Mesendoderm (in vitro differentiated cells): ENCODE data around the gene GSTCD. TPM values are rescaled to one million over a fixed set of nuclear protein-coding genes. Genes with fewer than 3 reads are reported as not detected.

Experiments
- DNase-seq: peaks from one replicate; pipeline ENCODE4 v3.0.0; 2013
- H2AK5ac ChIP-seq: 2 replicates; pipeline ENCODE4 v1.6.1; 2013; ENCODE audit warnings: low read length, inconsistent platforms
- H2BK120ac ChIP-seq: 2 replicates; pipeline ENCODE4 v1.6.1; 2013; ENCODE audit warnings: low read depth, mild to moderate bottlenecking, low read length, moderate library complexity, mixed read lengths
- H2BK15ac ChIP-seq: replicated peaks from 2 replicates; pipeline ENCODE4 v1.6.1; 2013; ENCODE audit warnings: low read depth, mild to moderate bottlenecking, moderate library complexity
- H2BK5ac ChIP-seq: 2 replicates; pipeline ENCODE4 v1.6.1; 2013; ENCODE audit warnings: low read length, inconsistent platforms
- H3K18ac ChIP-seq: 2 replicates; pipeline ENCODE4 v1.6.1; 2013; ENCODE audit warnings: mild to moderate bottlenecking, low read length, mixed read lengths
- H3K23ac ChIP-seq: one replicate; pipeline ENCODE4 v1.6.1; 2013; ENCODE audit warnings: low read length
- H3K27ac ChIP-seq: 2 replicates; pipeline ENCODE4 v1.5.1; 2013; ENCODE audit warnings: low read depth, mild to moderate bottlenecking, inconsistent platforms, low read length, moderate library complexity
- H3K27me3 ChIP-seq: 2 replicates; pipeline ENCODE4 v1.6.1; 2013; ENCODE audit warnings: low read length, control low read depth, mild to moderate bottlenecking, inconsistent platforms; ENCODE audit not compliant: insufficient read depth, poor library complexity
- H3K36me3 ChIP-seq: 2 replicates; pipeline ENCODE4 v1.6.1; 2013; ENCODE audit warnings: low read length, inconsistent platforms; ENCODE audit not compliant: control insufficient read depth, insufficient read depth
- H3K4ac ChIP-seq: one replicate; pipeline ENCODE4 v1.6.1; 2013; ENCODE audit warnings: low read depth, mild to moderate bottlenecking, low read length, moderate library complexity
- H3K4me1 ChIP-seq: 2 replicates; pipeline ENCODE4 v1.6.1; 2013; ENCODE audit warnings: low read depth, low read length, inconsistent platforms; ENCODE audit not compliant: control insufficient read depth
- H3K4me2 ChIP-seq: 2 replicates; pipeline ENCODE4 v1.6.1; 2013; ENCODE audit warnings: low read length
- H3K4me3 ChIP-seq: 2 replicates; pipeline ENCODE4 v1.5.1; 2013; ENCODE audit warnings: mild to moderate bottlenecking, low read length
- H3K56ac ChIP-seq: one replicate; pipeline ENCODE4 v1.6.1; 2013; ENCODE audit warnings: low read length
- H3K79me1 ChIP-seq: 2 replicates; pipeline ENCODE4 v1.6.1; 2013; ENCODE audit warnings: low read length, inconsistent platforms
- H3K79me2 ChIP-seq: 2 replicates; pipeline ENCODE4 v1.6.1; 2013; ENCODE audit warnings: mild to moderate bottlenecking, low read length; ENCODE audit not compliant: control insufficient read depth, insufficient read depth
- H3K9ac ChIP-seq: 2 replicates; pipeline ENCODE4 v1.6.1; 2013; ENCODE audit warnings: low read length, inconsistent platforms
- H4K5ac ChIP-seq: one replicate; pipeline ENCODE4 v1.6.1; 2013; ENCODE audit warnings: low read length
- H4K8ac ChIP-seq: one replicate; pipeline ENCODE4 v1.6.1; 2013; ENCODE audit warnings: low read depth, mild to moderate bottlenecking, control low read depth, low read length, moderate library complexity
- WGBS: extraction: QIAGEN DNeasy Blood & Tissue Kit; methylation state at CpG from one replicate; pipeline ENCODE4 v1.1.7; 2013; ENCODE audit warnings: low lambda C conversion rate, missing lambda C conversion rate; ENCODE audit not compliant: insufficient coverage; ENCODE audit errors: extremely low coverage; 5-methylcytosine and 5-hydroxymethylcytosine counted together
- polyA plus RNA-seq, 2 experiments: library from polyadenylated mRNA; stranded (reverse); fragments of 200-250 nt; gene quantifications; one replicate each; pipeline ENCODE4 v1.2.3, GENCODE V29; 2013

The GSTCD gene, protein sequence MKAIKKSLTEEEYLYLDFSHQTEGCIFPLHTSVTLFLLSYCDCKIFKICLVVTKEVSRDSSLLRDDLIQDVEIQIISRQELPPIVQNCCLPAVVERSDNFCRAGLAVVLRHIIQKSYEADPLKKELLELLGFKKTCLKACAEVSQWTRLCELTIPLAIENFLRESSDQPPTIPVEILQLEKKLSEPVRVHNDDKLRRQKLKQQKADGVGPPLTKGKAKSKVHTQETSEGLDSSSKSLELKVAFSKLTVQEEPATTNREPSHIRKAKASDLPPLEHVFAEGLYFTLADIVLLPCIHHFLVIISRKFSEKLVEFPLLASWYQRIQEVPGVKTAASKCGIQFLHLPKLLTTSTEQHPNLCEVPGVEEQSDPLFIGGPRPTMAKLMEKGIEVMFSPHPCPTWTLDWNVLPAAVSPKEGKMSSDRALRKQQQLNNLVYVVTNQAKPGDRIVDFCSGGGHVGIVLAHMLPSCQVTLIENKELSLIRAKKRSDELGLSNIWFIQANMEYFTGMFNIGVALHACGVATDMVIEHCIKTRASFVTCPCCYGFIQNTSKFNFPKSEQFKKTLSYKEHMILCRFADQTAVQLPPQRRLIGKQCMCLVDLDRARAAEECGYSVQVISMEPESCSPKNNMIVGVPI
- polyA plus RNA-seq (2013, experiment 1 of 2) = 17.2 TPM
- 15.8 TPM for polyA plus RNA-seq (2013, experiment 2 of 2)

- Histone ChIP-seq H2AK5ac (no peak within 1 kb of the TSS), H3K27ac (peak within 1 kb of the TSS; percentile 48), H3K9ac (peak within 1 kb of the TSS; percentile 84), H3K4me3 (peak within 1 kb of the TSS; percentile 65), H3K79me2 (peaks cover 16% of the 10 kb centered on the region), H4K5ac (no peak within 1 kb of the TSS), H2BK5ac (no peak within 1 kb of the TSS), H2BK15ac (no peak within 1 kb of the TSS), H3K18ac (peak within 1 kb of the TSS; percentile 36), H3K56ac (peak within 1 kb of the TSS; percentile 91), H3K4ac (no peak within 1 kb of the TSS), H3K23ac (no peak within 1 kb of the TSS), H3K79me1 (peaks cover 9% of the 10 kb centered on the region), H3K4me2 (peak within 1 kb of the TSS; percentile 56), H3K36me3 (no peaks in the 10 kb centered on the region), H3K4me1 (no peaks in the 10 kb centered on the region), H3K27me3 (no peaks in the 10 kb centered on the region), H4K8ac (no peak within 1 kb of the TSS), H2BK120ac (no peak within 1 kb of the TSS)
- no CpG with 5 or more reads among the region's 63 CpGs for WGBS
- DNase-seq = peak; percentile 97
These were observed at the start of gene GSTCD, which contains the start of gene INTS12 for GRCh38 chr4:105708181-105709080. Gene GSTCD (plus strand): TSS chr4:105708784. CDS start chr4:105717614, 8,830 bp downstream. Gene INTS12 (minus strand): TSS chr4:105708689. CDS start chr4:105700005, 8,684 bp downstream.

DNA sequence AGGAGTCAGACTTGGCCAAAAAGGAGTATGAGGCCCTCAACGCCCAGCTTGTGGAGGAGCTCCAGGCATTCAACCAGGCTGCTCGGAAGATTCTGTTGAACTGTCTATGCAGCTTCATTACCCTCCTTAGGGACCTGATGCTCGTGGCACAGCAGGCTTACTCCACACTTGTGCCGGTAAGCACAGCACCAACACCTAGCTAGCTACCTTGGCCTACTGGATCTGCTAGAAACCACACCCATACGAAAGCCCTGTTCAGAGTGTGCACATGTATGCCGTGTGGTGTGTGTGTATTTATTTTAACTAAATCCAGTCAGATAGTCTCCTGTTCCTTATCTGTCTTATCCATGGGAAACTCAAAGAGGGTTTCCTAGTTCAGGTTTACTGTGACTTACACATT, 49.4 kb upstream of the GSTCD start:
- Histone ChIP-seq H3K27me3 (no peaks in the 10 kb centered on the region), H3K9ac (no peak overlapping the region), H3K79me1 (no peaks in the 10 kb centered on the region), H2AK5ac (no peak overlapping the region), H2BK120ac (no peak overlapping the region), H2BK5ac (no peak overlapping the region), H3K79me2 (no peaks in the 10 kb centered on the region), H3K23ac (no peak overlapping the region), H4K5ac (no peak overlapping the region), H3K18ac (no peak overlapping the region), H3K4me3 (no peak overlapping the region), H2BK15ac (no peak overlapping the region), H4K8ac (no peak overlapping the region), H3K4ac (no peak overlapping the region), H3K56ac (no peak overlapping the region), H3K4me2 (no peak overlapping the region), H3K27ac (no peak overlapping the region), H3K36me3 (no peaks in the 10 kb centered on the region), H3K4me1 (no peaks in the 10 kb centered on the region)
- DNase-seq = no peak
- no CpG with 5 or more reads among the region's 6 CpGs for WGBS

GRCh38 chr4:105661028-105661427, 47.6 kb upstream of the GSTCD start:
- H3K4ac ChIP-seq = no peak overlapping the region
- H2BK15ac ChIP-seq = no peak overlapping the region
- no peak overlapping the region for H3K4me3 ChIP-seq
- H4K8ac ChIP-seq = no peak overlapping the region
- H4K5ac ChIP-seq = no peak overlapping the region
- no peak overlapping the region for H3K4me2 ChIP-seq
- no peak overlapping the region for H3K27ac ChIP-seq
- no peak overlapping the region for H2AK5ac ChIP-seq
- no peaks in the 10 kb centered on the region for H3K79me2 ChIP-seq
- H3K9ac ChIP-seq = no peak overlapping the region
- DNase-seq = no peak
- WGBS = no CpG with 5 or more reads among the region's 3 CpGs
- H3K79me1 ChIP-seq = no peaks in the 10 kb centered on the region
- no peak overlapping the region for H3K23ac ChIP-seq
- no peak overlapping the region for H2BK120ac ChIP-seq
- no peaks in the 10 kb centered on the region for H3K36me3 ChIP-seq
- H3K27me3 ChIP-seq = no peaks in the 10 kb centered on the region
- H3K4me1 ChIP-seq = no peaks in the 10 kb centered on the region
- no peak overlapping the region for H3K18ac ChIP-seq
- H2BK5ac ChIP-seq = no peak overlapping the region
- H3K56ac ChIP-seq = no peak overlapping the region

- Histone ChIP-seq H3K4me2 (no peak overlapping the region), H3K56ac (no peak overlapping the region), H3K4me3 (no peak overlapping the region), H3K18ac (no peak overlapping the region), H3K4me1 (no peaks in the 10 kb centered on the region), H3K23ac (no peak overlapping the region), H3K27me3 (no peaks in the 10 kb centered on the region), H2BK15ac (no peak overlapping the region), H4K5ac (no peak overlapping the region), H3K4ac (no peak overlapping the region), H2BK5ac (no peak overlapping the region), H3K9ac (no peak overlapping the region), H4K8ac (no peak overlapping the region), H2AK5ac (no peak overlapping the region), H2BK120ac (no peak overlapping the region), H3K79me2 (no peaks in the 10 kb centered on the region), H3K27ac (no peak overlapping the region), H3K36me3 (no peaks in the 10 kb centered on the region), H3K79me1 (no peaks in the 10 kb centered on the region)
- WGBS = no CpG with 5 or more reads among the region's 2 CpGs
- no peak for DNase-seq
These were observed 45.5 kb upstream of the GSTCD start for GRCh38 chr4:105662935-105663675.

DNA sequence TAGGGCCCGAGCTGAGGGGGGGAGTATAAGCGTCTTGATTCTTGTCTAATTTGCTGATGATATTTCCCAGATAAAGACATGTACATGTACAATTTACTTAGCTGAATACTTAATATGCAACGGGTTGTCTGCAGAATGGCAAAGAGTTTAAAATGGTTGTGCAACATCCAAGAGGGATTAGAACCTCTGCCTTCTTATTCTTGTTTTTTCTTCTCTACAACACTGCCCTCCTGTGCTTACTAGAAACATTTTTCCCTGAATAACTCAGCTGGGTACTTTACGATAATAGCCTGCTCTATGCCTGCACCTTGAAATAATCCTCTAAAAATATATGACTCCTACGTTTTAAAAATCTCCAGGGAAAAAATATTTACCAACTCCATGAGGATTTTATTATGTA, 41.9 kb upstream of the GSTCD start:
- no CpG with 5 or more reads among the region's 5 CpGs for WGBS
- Histone ChIP-seq H2BK5ac (no peak overlapping the region), H4K5ac (no peak overlapping the region), H3K4me2 (no peak overlapping the region), H2AK5ac (no peak overlapping the region), H3K79me2 (no peaks in the 10 kb centered on the region), H4K8ac (no peak overlapping the region), H3K18ac (no peak overlapping the region), H3K4ac (no peak overlapping the region), H3K56ac (no peak overlapping the region), H3K4me1 (no peaks in the 10 kb centered on the region), H3K23ac (no peak overlapping the region), H3K36me3 (no peaks in the 10 kb centered on the region), H3K9ac (no peak overlapping the region), H3K27me3 (no peaks in the 10 kb centered on the region), H3K4me3 (no peak overlapping the region), H2BK15ac (no peak overlapping the region), H3K79me1 (no peaks in the 10 kb centered on the region), H3K27ac (no peak overlapping the region), H2BK120ac (no peak overlapping the region)
- peak; percentile 37 for DNase-seq
